ENCODE data around the gene ERC2.

Gene ERC2

GRCh38 chr3:55468251-55468650 is 1000.0 kb downstream of the ERC2 start:
- H3K4me3 ChIP-seq (replicated peaks; ENCODE audit: low read depth, low read length) = no peak overlapping the region
- no peak for TF ChIP-seq CTCF (IDR thresholded peaks at IDR 0.05; ENCODE audit: low read depth, low read length, missing control alignments)
- no peak for DNase-seq (ENCODE audit: extremely low read depth, low read depth)

- no peak for TF ChIP-seq CTCF (IDR thresholded peaks at IDR 0.05; ENCODE audit: low read depth, low read length, missing control alignments)
Measured at GRCh38 chr3:55467099-55467498, 1001.2 kb downstream of the ERC2 start.

GRCh38 chr3:55466526-55466925 is 1001.7 kb downstream of the ERC2 start:
- no peak for DNase-seq (ENCODE audit: extremely low read depth, low read depth)
- TF ChIP-seq CTCF (IDR thresholded peaks at IDR 0.05; ENCODE audit: low read depth, low read length, missing control alignments) = no peak
- H3K4me3 ChIP-seq (replicated peaks; ENCODE audit: low read depth, low read length) = no peak overlapping the region

More at GRCh38 chr3:55467099-55467498, 1001.2 kb downstream of the ERC2 start:
- H3K4me3 ChIP-seq (replicated peaks; ENCODE audit: low read depth, low read length) = no peak overlapping the region; the same call in 1 of the 2 replicates
- no peak for DNase-seq (ENCODE audit: extremely low read depth, low read depth)

- no peak overlapping the region for H3K4me3 ChIP-seq (replicated peaks; ENCODE audit: low read depth, low read length)
- no peak for DNase-seq (ENCODE audit: extremely low read depth, low read depth)
- no peak for TF ChIP-seq CTCF (IDR thresholded peaks at IDR 0.05; ENCODE audit: low read depth, low read length, missing control alignments)
Measured at GRCh38 chr3:55461896-55462295, 1006.4 kb downstream of the ERC2 start.

- DNase-seq (ENCODE audit: extremely low read depth, low read depth) = no peak
- no peak overlapping the region for H3K4me3 ChIP-seq (replicated peaks; ENCODE audit: low read depth, low read length)
- TF ChIP-seq CTCF (IDR thresholded peaks at IDR 0.05; ENCODE audit: low read depth, low read length, missing control alignments) = no peak
Measured at GRCh38 chr3:55459838-55460237, 1008.4 kb downstream of the ERC2 start.
